Measurements from ENCODE around the gene APELA.
"Not testable (repeated sequence)": the region's sequence is repeated elsewhere in the genome, so short reads cannot be mapped to it uniquely, and the experiment has no call there.

The APELA gene

DNA sequence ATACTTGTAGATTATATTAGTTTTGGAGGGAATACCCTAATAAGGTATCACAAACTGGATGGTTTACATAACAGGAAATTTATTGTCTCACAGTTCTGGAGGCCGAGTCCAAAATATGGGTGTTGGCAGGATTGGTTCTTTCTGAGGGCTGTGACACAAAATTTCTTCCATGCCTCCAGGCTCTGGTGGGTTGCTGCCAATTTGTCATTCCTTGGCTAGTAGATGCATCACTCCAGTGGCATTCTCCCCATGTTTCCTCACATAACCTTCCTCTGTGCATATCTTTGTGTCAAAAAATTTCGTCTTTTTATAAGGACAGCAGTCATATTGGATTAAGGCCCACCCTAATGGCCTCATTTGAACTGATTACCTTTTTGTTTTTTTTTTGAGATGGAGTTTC lies 49.3 kb downstream of the APELA start:
- Histone ChIP-seq H4K20me1 (ENCODE audit: insufficient read depth, low read length) (no peaks in the 10 kb centered on the region), H3K79me2 (ENCODE audit: low read length) (no peaks in the 10 kb centered on the region), H3F3A (ENCODE audit: insufficient read depth, low read length) (no peaks in the 10 kb centered on the region)

DNA sequence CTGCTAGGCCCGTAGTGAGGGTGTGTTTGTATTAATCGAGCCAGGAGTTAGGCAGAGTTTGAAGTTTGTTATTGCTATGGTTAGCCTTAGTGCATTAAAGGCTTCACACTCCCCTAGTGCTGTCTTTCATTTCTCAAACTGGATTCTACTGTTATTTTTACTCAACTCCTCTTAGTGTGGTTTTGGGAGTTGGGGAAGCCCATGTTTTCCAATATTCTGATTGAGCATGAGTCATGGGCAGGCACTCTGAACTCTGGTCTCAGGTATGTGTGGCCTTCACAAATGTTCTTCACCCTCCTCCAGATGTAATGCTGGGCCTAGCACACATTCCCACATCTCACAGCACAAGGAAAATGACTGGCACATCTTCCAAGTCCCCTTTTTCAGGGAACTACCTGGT lies 50.1 kb downstream of the APELA start:
- not testable (repeated sequence) for H3K9me2 ChIP-seq (replicated peaks; ENCODE audit: insufficient read depth, low read length); H3F3A ChIP-seq (ENCODE audit: insufficient read depth, low read length); H3K9ac ChIP-seq (ENCODE audit: low read length); H3K27me3 ChIP-seq (replicated peaks; ENCODE audit: insufficient read depth, low read length); H3K4me2 ChIP-seq (ENCODE audit: low read depth, low read length); H2AFZ ChIP-seq (ENCODE audit: low read length); H3K4me3 ChIP-seq (ENCODE audit: low read length); H3K36me3 ChIP-seq (replicated peaks; ENCODE audit: insufficient read depth, low read length); DNase-seq; H3K79me2 ChIP-seq (ENCODE audit: low read length); H3K27ac ChIP-seq (ENCODE audit: low read length); H3K9me3 ChIP-seq (replicated peaks; ENCODE audit: insufficient read depth, low read length); H3K4me1 ChIP-seq (ENCODE audit: low read length); H4K20me1 ChIP-seq (ENCODE audit: insufficient read depth, low read length)

More for the DNA sequence above, 49.3 kb downstream of the APELA start:
- no peaks in the 10 kb centered on the region for H3K36me3 ChIP-seq (replicated peaks; ENCODE audit: insufficient read depth, low read length)
- no peak for DNase-seq
- TF ChIP-seq, protein P1, sequence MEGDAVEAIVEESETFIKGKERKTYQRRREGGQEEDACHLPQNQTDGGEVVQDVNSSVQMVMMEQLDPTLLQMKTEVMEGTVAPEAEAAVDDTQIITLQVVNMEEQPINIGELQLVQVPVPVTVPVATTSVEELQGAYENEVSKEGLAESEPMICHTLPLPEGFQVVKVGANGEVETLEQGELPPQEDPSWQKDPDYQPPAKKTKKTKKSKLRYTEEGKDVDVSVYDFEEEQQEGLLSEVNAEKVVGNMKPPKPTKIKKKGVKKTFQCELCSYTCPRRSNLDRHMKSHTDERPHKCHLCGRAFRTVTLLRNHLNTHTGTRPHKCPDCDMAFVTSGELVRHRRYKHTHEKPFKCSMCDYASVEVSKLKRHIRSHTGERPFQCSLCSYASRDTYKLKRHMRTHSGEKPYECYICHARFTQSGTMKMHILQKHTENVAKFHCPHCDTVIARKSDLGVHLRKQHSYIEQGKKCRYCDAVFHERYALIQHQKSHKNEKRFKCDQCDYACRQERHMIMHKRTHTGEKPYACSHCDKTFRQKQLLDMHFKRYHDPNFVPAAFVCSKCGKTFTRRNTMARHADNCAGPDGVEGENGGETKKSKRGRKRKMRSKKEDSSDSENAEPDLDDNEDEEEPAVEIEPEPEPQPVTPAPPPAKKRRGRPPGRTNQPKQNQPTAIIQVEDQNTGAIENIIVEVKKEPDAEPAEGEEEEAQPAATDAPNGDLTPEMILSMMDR (IDR thresholded peaks at IDR 0.05; ENCODE audit: low read length), result no peak
- TF ChIP-seq EZH2phosphoT487 (IDR thresholded peaks at IDR 0.05; ENCODE audit: low read length), result no peak
- no peak for TF ChIP-seq EZH2 (optimal IDR thresholded peaks at IDR 0.05; ENCODE audit: low read depth, low read length)
- no peaks in the 10 kb centered on the region for H3K9me3 ChIP-seq (replicated peaks; ENCODE audit: insufficient read depth, low read length)
- no peak overlapping the region for H3K4me3 ChIP-seq (ENCODE audit: low read length)
- H3K4me2 ChIP-seq (ENCODE audit: low read depth, low read length), result no peak overlapping the region
- no peak overlapping the region for H3K9ac ChIP-seq (ENCODE audit: low read length)
- H3K4me1 ChIP-seq (ENCODE audit: low read length), result no peaks in the 10 kb centered on the region
- no peaks in the 10 kb centered on the region for H3K9me2 ChIP-seq (replicated peaks; ENCODE audit: insufficient read depth, low read length)
- no peaks in the 10 kb centered on the region for H3K27me3 ChIP-seq (replicated peaks; ENCODE audit: insufficient read depth, low read length)
- no peak overlapping the region for H3K27ac ChIP-seq (ENCODE audit: low read length)
- no peak overlapping the region for H2AFZ ChIP-seq (ENCODE audit: low read length)

DNA sequence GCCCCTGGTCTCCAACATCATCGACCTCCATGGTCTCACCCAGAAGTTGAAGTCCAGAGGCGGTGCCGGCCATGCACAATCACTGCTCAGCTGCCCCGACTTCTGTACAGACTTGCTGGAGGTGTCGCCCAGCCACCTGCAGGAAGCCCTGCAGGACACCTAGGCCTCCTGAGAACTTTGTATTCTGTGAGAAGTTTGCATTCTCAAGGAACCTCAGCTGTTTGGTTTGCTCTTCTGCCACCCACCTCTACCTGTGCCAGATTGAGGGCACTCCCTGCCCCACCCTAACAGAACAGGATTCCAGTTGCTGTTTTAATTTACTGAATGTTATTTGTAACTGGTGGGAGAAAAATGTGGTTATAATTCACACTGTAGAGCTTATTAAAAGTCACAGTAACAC lies 53.7 kb downstream of the APELA start:
- no peak overlapping the region for H3K4me3 ChIP-seq (ENCODE audit: low read length)
- TF ChIP-seq EZH2phosphoT487 (IDR thresholded peaks at IDR 0.05; ENCODE audit: low read length), result no peak
- TF ChIP-seq, protein P1 (IDR thresholded peaks at IDR 0.05; ENCODE audit: low read length), result no peak
- no peak for TF ChIP-seq EZH2 (optimal IDR thresholded peaks at IDR 0.05; ENCODE audit: low read depth, low read length)
- H3K9me2 ChIP-seq (replicated peaks; ENCODE audit: insufficient read depth, low read length), result no peaks in the 10 kb centered on the region
- no peak for DNase-seq
- no peaks in the 10 kb centered on the region for H3K9me3 ChIP-seq (replicated peaks; ENCODE audit: insufficient read depth, low read length)
- no peaks in the 10 kb centered on the region for H3K36me3 ChIP-seq (replicated peaks; ENCODE audit: insufficient read depth, low read length)
- H4K20me1 ChIP-seq (ENCODE audit: insufficient read depth, low read length), result no peaks in the 10 kb centered on the region
- H3F3A ChIP-seq (ENCODE audit: insufficient read depth, low read length), result no peaks in the 10 kb centered on the region
- H3K27ac ChIP-seq (ENCODE audit: low read length), result no peak overlapping the region
- H3K4me1 ChIP-seq (ENCODE audit: low read length), result no peaks in the 10 kb centered on the region; the same call in 1 of the 2 replicates
- no peak overlapping the region for H2AFZ ChIP-seq (ENCODE audit: low read length)
- H3K79me2 ChIP-seq (ENCODE audit: low read length), result no peaks in the 10 kb centered on the region
- no peak overlapping the region for H3K9ac ChIP-seq (ENCODE audit: low read length)
- H3K4me2 ChIP-seq (ENCODE audit: low read depth, low read length), result no peak overlapping the region
- H3K27me3 ChIP-seq (replicated peaks; ENCODE audit: insufficient read depth, low read length), result no peaks in the 10 kb centered on the region

DNA sequence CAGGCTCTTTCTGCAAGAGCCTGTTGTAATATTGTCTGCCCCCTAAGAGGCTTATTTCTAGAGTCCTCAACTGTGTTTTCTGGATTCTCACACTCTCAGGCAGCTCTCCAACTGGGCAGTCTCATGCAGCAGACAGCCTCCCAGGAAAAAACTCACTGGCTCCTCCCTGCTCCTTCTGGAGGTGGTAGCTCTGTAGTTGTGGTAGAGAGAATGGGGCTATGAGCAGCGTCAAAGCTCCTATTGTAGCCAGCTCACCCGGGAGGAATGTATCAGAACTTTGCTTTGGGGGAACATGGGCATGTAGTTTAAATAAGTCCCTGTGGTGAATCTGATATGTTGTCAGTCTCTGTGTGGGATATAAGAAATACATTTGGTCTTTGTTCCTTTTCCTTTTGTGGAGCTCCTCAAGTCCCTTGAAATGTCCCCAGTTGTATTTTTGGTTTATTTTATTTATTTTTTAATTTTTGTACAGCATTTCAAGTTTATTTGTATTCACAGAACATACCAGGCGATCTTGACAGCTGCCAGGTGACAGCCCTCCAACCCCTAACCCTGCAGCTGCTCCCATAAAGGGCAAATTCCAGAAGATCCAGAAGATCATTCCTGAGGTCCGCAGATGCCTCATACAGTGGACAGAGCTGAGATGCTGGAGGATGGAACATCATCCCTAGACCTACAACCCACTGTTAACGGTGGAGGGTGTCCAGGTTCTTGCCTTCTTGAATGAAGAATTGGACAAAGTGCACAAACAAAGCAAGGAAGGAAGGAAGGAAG lies 54.8 kb downstream of the APELA start:
- H3K9ac ChIP-seq (ENCODE audit: low read length), result no peak overlapping the region
- TF ChIP-seq EZH2phosphoT487 (IDR thresholded peaks at IDR 0.05; ENCODE audit: low read length) (no peak), EZH2 (optimal IDR thresholded peaks at IDR 0.05; ENCODE audit: low read depth, low read length) (no peak)
- TF ChIP-seq, protein P1 (IDR thresholded peaks at IDR 0.05; ENCODE audit: low read length), result no peak
- H3K27me3 ChIP-seq (replicated peaks; ENCODE audit: insufficient read depth, low read length), result no peaks in the 10 kb centered on the region
- no peak for DNase-seq
- H3K36me3 ChIP-seq (replicated peaks; ENCODE audit: insufficient read depth, low read length), result no peaks in the 10 kb centered on the region
- no peaks in the 10 kb centered on the region for H4K20me1 ChIP-seq (ENCODE audit: insufficient read depth, low read length)
- H3K4me2 ChIP-seq (ENCODE audit: low read depth, low read length), result no peak overlapping the region; the same call in 1 of the 2 replicates
- no peaks in the 10 kb centered on the region for H3K79me2 ChIP-seq (ENCODE audit: low read length)
- H3K4me1 ChIP-seq (ENCODE audit: low read length), result peaks cover 10% of the 10 kb centered on the region
- no peaks in the 10 kb centered on the region for H3F3A ChIP-seq (ENCODE audit: insufficient read depth, low read length)
- peak overlapping the region; percentile 41; the same call in 1 of the 2 replicates for H2AFZ ChIP-seq (ENCODE audit: low read length)
- no peaks in the 10 kb centered on the region for H3K9me2 ChIP-seq (replicated peaks; ENCODE audit: insufficient read depth, low read length)
- H3K27ac ChIP-seq (ENCODE audit: low read length), result no peak overlapping the region
- no peaks in the 10 kb centered on the region for H3K9me3 ChIP-seq (replicated peaks; ENCODE audit: insufficient read depth, low read length)
- no peak overlapping the region for H3K4me3 ChIP-seq (ENCODE audit: low read length)

Measured in MM.1S (cell line).